GM12892 (cell line): ENCODE data around the gene C12orf57.

ENCODE experiments used
- POLR2A ChIP-seq: IDR thresholded peaks from 2 replicates; pipeline ENCODE4 v1.6.1; 2011; ENCODE audit warnings: low read depth, low read length, control low read depth
- POLR2AphosphoS5 ChIP-seq: IDR thresholded peaks from 2 replicates; pipeline ENCODE4 v1.6.1; 2011; ENCODE audit warnings: low read depth, low read length, control low read depth
- TAF1 ChIP-seq: IDR thresholded peaks from 2 replicates; pipeline ENCODE4 v1.6.1; 2011; ENCODE audit warnings: low read depth, mild to moderate bottlenecking, control low read depth, low read length, borderline replicate concordance

- TF ChIP-seq POLR2A (no peak), TAF1 (no peak), POLR2AphosphoS5 (no peak)
These were observed 22.5 kb downstream of the C12orf57 start for GRCh38 chr12:6966351-6966750.
